GM12878 (cell line): ENCODE data around the gene EPHA2. TPM values are rescaled to one million over a fixed set of nuclear protein-coding genes. Genes with fewer than 3 reads are reported as not detected.

Experiments used
- ATAC-seq: fragments of 200-7000 bp; cut with Tn5 transposase; 3 replicates; pipeline ENCODE4 v1.9.1; 2020; ENCODE audit warnings: mild to moderate bottlenecking, moderate library complexity
- BruUV-seq: library from RNA; stranded (reverse); fragments of 400-500 nt; replicated peaks from 2 replicates; lab custom pipeline; 2021; lab: Mats Ljungman, UMichigan
- CTCF ChIA-PET: fragments of 300-600 bp; sonication (Branson Sonifier 250); formaldehyde crosslinking; extraction: SDS; loops from one replicate; lab custom pipeline; 2021; ENCODE audit warnings: inconsistent platforms; lab: Yijun Ruan, JAX
- POLR2A ChIA-PET: fragments of 350-600 bp; formaldehyde crosslinking; extraction: SDS; loops from one replicate; lab custom pipeline; 2021; ENCODE audit warnings: inconsistent platforms; lab: Charles Lee
- RAD21 ChIA-PET: fragments of 300-600 bp; sonication (Branson Sonifier 250); formaldehyde crosslinking; loops from one replicate; lab custom pipeline; 2023; ENCODE audit warnings: antibody characterized with exemption; ENCODE audit not compliant: unreplicated experiment; lab: Charles Lee
- SMC1A ChIA-PET: fragments of 300-600 bp; sonication (Branson Sonifier 250); formaldehyde crosslinking; loops from one replicate; lab custom pipeline; 2023; ENCODE audit not compliant: unreplicated experiment, uncharacterized antibody; lab: Charles Lee
- DNase-seq: peaks from one replicate; pipeline ENCODE4 v3.0.0-alpha.2; 2011; ENCODE audit warnings: low read depth, low spot score
- FAIRE-seq: peaks from 3 replicates; lab custom pipeline; 2011; peaks lifted over from hg19 to GRCh38; lab: Jason Lieb, UNC
- H2AFZ ChIP-seq: 2 replicates; pipeline ENCODE4 v1.6.0; 2011; ENCODE audit warnings: low read depth, low read length, control low read depth; ENCODE audit not compliant: control insufficient read depth
- H3K27ac ChIP-seq: 2 replicates; pipeline ENCODE4 v1.5.1; 2011; ENCODE audit warnings: control low read depth; ENCODE audit not compliant: control insufficient read depth, insufficient read depth
- H3K27me3 ChIP-seq, 2 experiments: replicated peaks in 1 of 2; 2 replicates each; pipeline versions ENCODE4 v1.6.0 to v1.6.1; 2011; ENCODE audit warnings: low read length in 1 of 2; ENCODE audit not compliant: control insufficient read depth in 2 of 2, insufficient read depth in 2 of 2
- H3K36me3 ChIP-seq, 2 experiments: 2 replicates each; pipeline ENCODE4 v1.5.1; 2011; ENCODE audit warnings: low read length in 1 of 2; ENCODE audit not compliant: control insufficient read depth in 2 of 2, insufficient read depth in 2 of 2
- H3K4me1 ChIP-seq: 2 replicates; pipeline ENCODE4 v1.6.1; 2011; ENCODE audit warnings: mild to moderate bottlenecking, low read length, moderate library complexity, mixed read lengths; ENCODE audit not compliant: control insufficient read depth, insufficient read depth
- H3K4me2 ChIP-seq: 2 replicates; pipeline ENCODE4 v1.6.0; 2011; ENCODE audit warnings: control low read depth; ENCODE audit not compliant: control insufficient read depth, insufficient read depth
- H3K4me3 ChIP-seq: fragments of 200-600 bp; sonication (generic); 2 replicates; pipeline ENCODE4 v1.5.1; 2016
- H3K79me2 ChIP-seq: 2 replicates; pipeline ENCODE4 v1.6.0; 2011; ENCODE audit warnings: low read length; ENCODE audit not compliant: control insufficient read depth, insufficient read depth
- H3K9ac ChIP-seq: 2 replicates; pipeline ENCODE4 v1.8.0; 2011; ENCODE audit warnings: low read length, control low read depth, mixed read lengths; ENCODE audit not compliant: control insufficient read depth, insufficient read depth
- H3K9me3 ChIP-seq: replicated peaks from 3 replicates; pipeline ENCODE4 v1.5.1; 2011; ENCODE audit warnings: mild to moderate bottlenecking, low read length; ENCODE audit not compliant: control insufficient read depth, insufficient read depth
- H4K20me1 ChIP-seq: 2 replicates; pipeline ENCODE4 v1.6.0; 2011; ENCODE audit not compliant: control insufficient read depth, insufficient read depth
- CHD2 ChIP-seq: IDR thresholded peaks from 2 replicates; pipeline ENCODE4 v1.6.1; 2011; ENCODE audit warnings: low read depth, low read length, improper control_type of control experiment, borderline replicate concordance
- GATAD2B ChIP-seq: fragments of 450-650 bp; conservative IDR thresholded peaks from 2 replicates; pipeline ENCODE4 v1.6.1; 2017; ENCODE audit warnings: low read depth, mild to moderate bottlenecking, moderate library complexity
- HDAC2 ChIP-seq: fragments of 200-600 bp; sonication (generic); IDR thresholded peaks from 2 replicates; pipeline ENCODE4 v1.6.1; 2017
- HDGF ChIP-seq: fragments of 450-650 bp; IDR thresholded peaks from 2 replicates; pipeline ENCODE4 v1.6.1; 2016; ENCODE audit warnings: antibody characterized with exemption
- MEF2B ChIP-seq: fragments of 450-650 bp; IDR thresholded peaks from 2 replicates; pipeline ENCODE4 v1.6.1; 2018; ENCODE audit warnings: mild to moderate bottlenecking, moderate library complexity; ENCODE audit not compliant: partially characterized antibody, poor library complexity, severe bottlenecking
- PAX5 ChIP-seq: IDR thresholded peaks from 2 replicates; pipeline ENCODE4 v1.6.1; 2011; ENCODE audit warnings: low read depth, low read length, borderline replicate concordance
- PAX8 ChIP-seq: fragments of 450-650 bp; IDR thresholded peaks from 2 replicates; pipeline ENCODE4 v1.6.1; 2017; ENCODE audit warnings: mild to moderate bottlenecking, moderate library complexity
- POLR2AphosphoS5 ChIP-seq: IDR thresholded peaks from 2 replicates; pipeline ENCODE4 v1.6.1; 2011; ENCODE audit warnings: mild to moderate bottlenecking, low read length, inconsistent platforms
- RELA ChIP-seq: fragments of 450-650 bp; IDR thresholded peaks from 2 replicates; pipeline ENCODE4 v1.8.0; 2014; ENCODE audit warnings: borderline replicate concordance; ENCODE audit not compliant: partially characterized antibody
- SIX5 ChIP-seq: IDR thresholded peaks from 2 replicates; pipeline ENCODE4 v1.6.1; 2011; ENCODE audit warnings: mild to moderate bottlenecking, low read depth, low read length, moderate library complexity; ENCODE audit not compliant: severe bottlenecking
- SMARCA5 ChIP-seq: fragments of 450-650 bp; IDR thresholded peaks from 2 replicates; pipeline ENCODE4 v1.6.1; 2017; ENCODE audit warnings: mild to moderate bottlenecking
- SREBF1 ChIP-seq: IDR thresholded peaks from 2 replicates; pipeline ENCODE4 v1.6.1; 2012; ENCODE audit warnings: mild to moderate bottlenecking, low read length
- STAT1 ChIP-seq: fragments of 450-650 bp; conservative IDR thresholded peaks from 2 replicates; pipeline ENCODE4 v1.6.1; 2014; ENCODE audit warnings: antibody characterized with exemption, mild to moderate bottlenecking
- ZSCAN29 ChIP-seq: fragments of 450-650 bp; IDR thresholded peaks from 2 replicates; pipeline ENCODE4 v1.6.1; 2017; ENCODE audit warnings: mild to moderate bottlenecking, moderate library complexity
- whole genome bisulfite sequencing: methylation state at CpG from one replicate; pipeline ENCODE4 v1.1.6; 2016; ENCODE audit warnings: low lambda C conversion rate; ENCODE audit not compliant: insufficient replicate concordance, insufficient coverage; ENCODE audit errors: missing lambda C conversion rate; 5-methylcytosine and 5-hydroxymethylcytosine counted together
- in situ Hi-C: fragments of 300-500 bp; cut with MboI; formaldehyde crosslinking; loops from 9 replicates; pipeline ENCODE4 v1.14.3; 2018; ENCODE audit warnings: mixed read lengths
- intact Hi-C: fragments of 100-400 bp; cut with micrococcal nuclease; formaldehyde crosslinking; loops from one replicate; pipeline ENCODE4 v1.14.2; 2022; ENCODE audit not compliant: unreplicated experiment
- polyA plus RNA-seq, 11 experiments: library from polyadenylated mRNA; depleted of rRNA in 4 of 11; unstranded in 6 of 11; stranded (reverse) in 5 of 11; fragments of >200 nt; fragmentation: Nextera tagmentation in 4 of 11; fragmentation: Illumina TruSeq in 1 of 11; extraction: Ambion mirVana in 4 of 11; extraction: Trizol in 1 of 11; gene quantifications; 1 replicate in 1 of 11; 2 replicates in 10 of 11; pipeline versions ENCODE4 v1.2.1 to v1.2.3, GENCODE V29; 2011 to 2016; ENCODE audit warnings: inconsistent platforms in 2 of 11, missing spikeins in 2 of 11, low read depth in 1 of 11
- total RNA-seq, 4 experiments: library from RNA; depleted of rRNA in 3 of 4; stranded (reverse); fragments of >200 nt in 3 of 4; fragmentation: Illumina TruSeq in 1 of 4; extraction: Trizol in 1 of 4; gene quantifications; 2 replicates each; pipeline versions ENCODE4 v1.2.1 to v1.2.3, GENCODE V29; 2013 to 2021
- TF ChIP-seq, protein P1 (sequence below): IDR thresholded peaks from 2 replicates; pipeline ENCODE4 v1.6.1; 2011; ENCODE audit warnings: mild to moderate bottlenecking, low read depth, low read length, moderate library complexity; ENCODE audit not compliant: insufficient replicate concordance
- TF ChIP-seq, protein P2 (sequence below): fragments of 450-650 bp; IDR thresholded peaks from 2 replicates; pipeline ENCODE4 v1.6.1; 2017; ENCODE audit warnings: mild to moderate bottlenecking

Gene EPHA2
- total and polyA plus RNA-seq, 10 of the 15 experiments (the other 5 are each of a cell fraction or from before 2014, with no cell fraction given): 0.04 to 0.51 (median 0.23) TPM; not detected in 2

- no TSS peak for BruUV-seq
- no peak for FAIRE-seq
- no peaks in the 10 kb centered on the region; a peak in 1 of 4 replicates for H3K27me3 ChIP-seq
- ChIA-PET POLR2A (no interaction called here), CTCF (interaction anchor here (0.6 to 1.5 kb wide), 2 partner anchors 40 to 83 kb away, joined by 3 to 6 read pairs; no protein-coding TSS in a partner anchor), RAD21 (interaction anchor here (1.0 kb wide), 2 partner anchors 40 to 43 kb away, joined by 3 read pairs; no protein-coding TSS in a partner anchor), SMC1A (interaction anchor here (0.6 kb wide), 1 partner anchor 86 kb away, joined by 3 read pairs; no protein-coding TSS in a partner anchor)
- TF ChIP-seq SMARCA5 (no peak), RELA (no peak), POLR2AphosphoS5 (no peak), MEF2B (no peak), SREBF1 (no peak), CHD2 (no peak), ZSCAN29 (no peak), PAX5 (no peak), SIX5 (no peak), STAT1 (no peak), PAX8 (no peak), GATAD2B (no peak), HDAC2 (no peak), HDGF (no peak)
- TF ChIP-seq, protein P1, sequence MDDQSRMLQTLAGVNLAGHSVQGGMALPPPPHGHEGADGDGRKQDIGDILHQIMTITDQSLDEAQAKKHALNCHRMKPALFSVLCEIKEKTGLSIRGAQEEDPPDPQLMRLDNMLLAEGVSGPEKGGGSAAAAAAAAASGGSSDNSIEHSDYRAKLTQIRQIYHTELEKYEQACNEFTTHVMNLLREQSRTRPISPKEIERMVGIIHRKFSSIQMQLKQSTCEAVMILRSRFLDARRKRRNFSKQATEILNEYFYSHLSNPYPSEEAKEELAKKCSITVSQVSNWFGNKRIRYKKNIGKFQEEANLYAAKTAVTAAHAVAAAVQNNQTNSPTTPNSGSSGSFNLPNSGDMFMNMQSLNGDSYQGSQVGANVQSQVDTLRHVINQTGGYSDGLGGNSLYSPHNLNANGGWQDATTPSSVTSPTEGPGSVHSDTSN: no peak
- TF ChIP-seq, protein P2, sequence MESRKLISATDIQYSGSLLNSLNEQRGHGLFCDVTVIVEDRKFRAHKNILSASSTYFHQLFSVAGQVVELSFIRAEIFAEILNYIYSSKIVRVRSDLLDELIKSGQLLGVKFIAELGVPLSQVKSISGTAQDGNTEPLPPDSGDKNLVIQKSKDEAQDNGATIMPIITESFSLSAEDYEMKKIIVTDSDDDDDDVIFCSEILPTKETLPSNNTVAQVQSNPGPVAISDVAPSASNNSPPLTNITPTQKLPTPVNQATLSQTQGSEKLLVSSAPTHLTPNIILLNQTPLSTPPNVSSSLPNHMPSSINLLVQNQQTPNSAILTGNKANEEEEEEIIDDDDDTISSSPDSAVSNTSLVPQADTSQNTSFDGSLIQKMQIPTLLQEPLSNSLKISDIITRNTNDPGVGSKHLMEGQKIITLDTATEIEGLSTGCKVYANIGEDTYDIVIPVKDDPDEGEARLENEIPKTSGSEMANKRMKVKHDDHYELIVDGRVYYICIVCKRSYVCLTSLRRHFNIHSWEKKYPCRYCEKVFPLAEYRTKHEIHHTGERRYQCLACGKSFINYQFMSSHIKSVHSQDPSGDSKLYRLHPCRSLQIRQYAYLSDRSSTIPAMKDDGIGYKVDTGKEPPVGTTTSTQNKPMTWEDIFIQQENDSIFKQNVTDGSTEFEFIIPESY: no peak
- no peaks in the 10 kb centered on the region for H3K36me3 ChIP-seq
- H3K9ac ChIP-seq: no peak overlapping the region
- H3K4me2 ChIP-seq: no peak overlapping the region
- no peaks in the 10 kb centered on the region for H3K79me2 ChIP-seq
- 25% methylated on average over 4 of the region's 4 CpGs for WGBS
- H3K9me3 ChIP-seq: no peaks in the 10 kb centered on the region
- no peaks in the 10 kb centered on the region for H4K20me1 ChIP-seq
- no peaks in the 10 kb centered on the region; the same call in 1 of the 2 replicates for H3K4me1 ChIP-seq
- no peak for ATAC-seq
- intact Hi-C loops (no loop called here), in situ Hi-C loops (no loop called here)
- DNase-seq: no peak
- no peak overlapping the region for H2AFZ ChIP-seq
- no peak overlapping the region for H3K27ac ChIP-seq
- H3K4me3 ChIP-seq: no peak overlapping the region
Observed at GRCh38 chr1:16122350-16122881, 33.5 kb downstream of the EPHA2 start.
